Measurements from ENCODE around the gene MDM4.
"Not testable (repeated sequence)": the region's sequence is repeated elsewhere in the genome, so short reads cannot be mapped to it uniquely, and the experiment has no call there.

The MDM4 gene

DNA sequence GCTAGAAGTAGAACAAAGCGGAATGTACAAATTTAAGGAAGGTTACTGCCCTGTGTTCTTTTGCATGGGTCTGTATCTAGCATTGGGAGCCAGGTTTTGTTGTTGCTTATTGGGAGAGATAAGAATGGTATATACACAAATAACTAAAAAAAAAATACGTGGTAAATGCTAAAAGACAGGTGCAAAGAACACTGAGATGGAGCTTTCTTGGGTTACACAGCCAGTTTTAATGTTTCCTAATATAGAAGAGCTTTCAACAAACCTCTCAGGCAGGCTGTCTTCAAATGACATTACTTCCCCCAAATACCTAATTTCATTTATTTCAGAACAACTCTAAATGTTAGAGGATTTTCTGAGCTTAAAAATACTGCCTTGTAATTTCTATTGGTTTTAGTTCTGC, 1.4 kb upstream of the MDM4 start:
- in situ Hi-C loops (cut with MboI; ENCODE audit: low pct_unique_long_range_greater_than_20kb, low sequenced_read_pairs, unreplicated experiment) = no loop called here
- DNase-seq (ENCODE audit: low spot score) = no peak
- TF ChIP-seq, protein P1, sequence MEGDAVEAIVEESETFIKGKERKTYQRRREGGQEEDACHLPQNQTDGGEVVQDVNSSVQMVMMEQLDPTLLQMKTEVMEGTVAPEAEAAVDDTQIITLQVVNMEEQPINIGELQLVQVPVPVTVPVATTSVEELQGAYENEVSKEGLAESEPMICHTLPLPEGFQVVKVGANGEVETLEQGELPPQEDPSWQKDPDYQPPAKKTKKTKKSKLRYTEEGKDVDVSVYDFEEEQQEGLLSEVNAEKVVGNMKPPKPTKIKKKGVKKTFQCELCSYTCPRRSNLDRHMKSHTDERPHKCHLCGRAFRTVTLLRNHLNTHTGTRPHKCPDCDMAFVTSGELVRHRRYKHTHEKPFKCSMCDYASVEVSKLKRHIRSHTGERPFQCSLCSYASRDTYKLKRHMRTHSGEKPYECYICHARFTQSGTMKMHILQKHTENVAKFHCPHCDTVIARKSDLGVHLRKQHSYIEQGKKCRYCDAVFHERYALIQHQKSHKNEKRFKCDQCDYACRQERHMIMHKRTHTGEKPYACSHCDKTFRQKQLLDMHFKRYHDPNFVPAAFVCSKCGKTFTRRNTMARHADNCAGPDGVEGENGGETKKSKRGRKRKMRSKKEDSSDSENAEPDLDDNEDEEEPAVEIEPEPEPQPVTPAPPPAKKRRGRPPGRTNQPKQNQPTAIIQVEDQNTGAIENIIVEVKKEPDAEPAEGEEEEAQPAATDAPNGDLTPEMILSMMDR (IDR thresholded peaks at IDR 0.05; ENCODE audit: extremely low read depth, insufficient read depth, missing control alignments) = no peak

DNA sequence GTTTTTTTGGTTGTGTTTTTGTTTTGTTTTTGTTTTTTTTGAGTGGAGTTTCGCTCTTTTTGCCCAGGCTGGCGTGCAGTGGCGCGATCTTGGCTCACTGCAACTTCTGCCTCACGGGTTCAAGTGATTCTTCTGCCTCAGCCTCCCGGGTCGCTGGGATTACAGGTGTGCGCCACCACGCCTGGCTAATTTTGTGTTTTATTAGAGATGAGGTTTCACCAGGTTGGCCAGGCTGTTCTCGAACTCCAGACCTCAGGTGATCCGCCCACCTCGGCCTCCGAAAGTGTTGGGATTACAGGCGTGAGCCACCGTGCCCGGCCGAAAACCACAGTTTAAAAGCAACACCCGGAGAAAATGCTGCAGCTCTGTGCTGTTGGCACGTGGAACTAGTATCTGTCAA, 1.2 kb downstream of the MDM4 start:
- in situ Hi-C loops (cut with MboI; ENCODE audit: low pct_unique_long_range_greater_than_20kb, low sequenced_read_pairs, unreplicated experiment); DNase-seq (ENCODE audit: low spot score): not testable (repeated sequence)

DNA sequence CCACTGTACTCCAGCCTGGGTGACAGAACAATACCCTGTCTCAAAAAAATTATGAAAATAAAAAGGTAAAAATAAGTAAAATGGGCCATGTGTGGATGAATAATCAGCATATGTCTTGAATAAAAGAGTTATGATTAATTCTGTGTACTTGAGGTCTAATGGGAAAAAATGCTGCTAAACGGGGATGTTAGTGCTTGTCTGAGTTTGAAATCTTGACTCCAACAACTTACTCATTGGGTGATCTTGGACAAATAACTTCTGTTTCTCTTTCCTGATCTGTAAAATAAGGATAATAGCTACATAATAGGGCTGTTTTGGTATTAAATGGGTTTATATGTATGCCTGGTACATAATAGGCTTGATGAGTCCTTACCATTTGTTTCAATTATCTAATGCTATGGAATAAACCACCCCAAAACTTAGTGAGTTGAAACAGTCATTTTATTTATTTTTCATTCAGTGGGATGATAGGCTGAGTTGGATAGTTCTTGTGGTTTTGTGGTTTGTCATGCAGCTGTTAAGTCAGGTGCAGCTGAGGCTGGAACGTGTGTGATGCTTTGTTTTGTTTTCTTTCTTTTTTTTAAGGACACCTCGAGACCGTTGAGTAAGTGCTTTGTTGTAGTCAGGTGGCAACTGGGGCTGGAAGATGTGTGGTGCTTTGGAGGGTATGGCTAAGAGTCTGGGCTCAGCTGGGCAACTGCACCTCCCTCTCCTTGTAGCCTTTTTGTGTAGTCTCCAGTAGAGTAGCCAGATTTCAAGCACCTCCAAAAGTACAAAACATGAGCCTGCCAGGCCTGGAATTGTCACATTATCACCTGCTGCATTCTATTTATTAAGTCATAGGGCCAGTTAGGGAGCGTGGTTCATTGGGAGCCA, 4.9 kb downstream of the MDM4 start:
- TF ChIP-seq, protein P1 (IDR thresholded peaks at IDR 0.05; ENCODE audit: extremely low read depth, insufficient read depth, missing control alignments) = no peak
- in situ Hi-C loops (cut with MboI; ENCODE audit: low pct_unique_long_range_greater_than_20kb, low sequenced_read_pairs, unreplicated experiment) = no loop called here
- peak; percentile 53 for DNase-seq (ENCODE audit: low spot score)

DNA sequence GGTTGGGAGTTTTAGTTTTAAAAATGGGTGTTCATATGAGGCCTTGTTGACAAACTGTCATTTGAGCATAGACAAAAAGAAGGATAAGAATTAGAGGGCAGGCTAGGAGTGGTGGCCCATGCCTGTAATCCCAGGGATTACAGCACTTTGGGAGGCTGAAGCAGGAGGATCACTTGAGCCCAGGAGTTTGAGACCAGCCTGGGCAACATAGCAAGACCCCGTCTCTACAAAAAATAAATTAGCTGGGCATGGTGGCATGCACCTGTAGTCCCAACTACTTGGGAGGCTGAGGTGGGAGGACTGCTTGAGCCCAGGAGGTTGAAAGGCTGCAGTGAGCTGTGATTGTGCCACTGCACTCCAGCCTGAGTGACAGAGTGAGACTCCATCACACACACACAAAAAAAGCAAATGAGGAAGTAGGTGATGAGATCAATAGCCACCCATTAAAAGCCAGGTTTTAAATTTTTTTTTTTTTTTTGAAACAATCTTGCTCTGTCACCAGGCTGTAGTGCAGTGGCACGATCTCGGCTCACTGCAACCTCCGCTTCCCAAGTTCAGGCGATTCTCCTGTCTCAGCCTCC, 5.8 kb downstream of the MDM4 start:
- in situ Hi-C loops (cut with MboI; ENCODE audit: low pct_unique_long_range_greater_than_20kb, low sequenced_read_pairs, unreplicated experiment) = not testable (repeated sequence)

DNA sequence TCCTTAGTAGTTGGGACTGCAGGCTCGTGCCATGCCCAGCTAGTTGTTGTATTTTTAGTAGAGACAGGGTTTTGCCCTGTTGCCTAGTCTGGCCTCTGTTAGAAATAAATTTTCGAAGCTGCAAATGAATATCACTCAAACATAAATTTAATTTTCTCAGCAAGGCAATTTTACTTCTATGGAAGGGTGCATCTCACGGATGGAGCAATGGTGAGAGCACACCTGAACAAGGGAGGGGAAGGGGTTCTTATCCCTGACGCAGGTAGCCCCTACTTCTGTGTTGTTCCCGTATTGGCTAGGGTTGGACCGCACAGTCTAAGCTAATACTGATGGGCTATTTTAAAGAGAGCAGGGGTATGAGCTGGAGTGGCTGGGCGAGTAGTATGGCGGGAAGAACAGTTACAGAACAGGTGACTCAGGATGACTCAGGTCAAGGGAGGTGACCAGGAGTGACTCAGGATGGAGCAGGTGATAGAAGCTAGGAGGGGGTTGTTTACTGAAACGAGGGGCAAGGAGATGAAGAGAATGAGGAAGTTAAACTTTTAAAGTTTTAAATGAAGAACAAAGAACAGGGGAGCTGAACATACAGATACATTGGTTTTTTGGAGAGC, 7.5 kb downstream of the MDM4 start:
- in situ Hi-C loops (cut with MboI; ENCODE audit: low pct_unique_long_range_greater_than_20kb, low sequenced_read_pairs, unreplicated experiment) = no loop called here
- TF ChIP-seq, protein P1 (IDR thresholded peaks at IDR 0.05; ENCODE audit: extremely low read depth, insufficient read depth, missing control alignments) = no peak
- no peak for DNase-seq (ENCODE audit: low spot score)

More for the DNA sequence above, 5.8 kb downstream of the MDM4 start:
- not testable (repeated sequence) for DNase-seq (ENCODE audit: low spot score)

DNA sequence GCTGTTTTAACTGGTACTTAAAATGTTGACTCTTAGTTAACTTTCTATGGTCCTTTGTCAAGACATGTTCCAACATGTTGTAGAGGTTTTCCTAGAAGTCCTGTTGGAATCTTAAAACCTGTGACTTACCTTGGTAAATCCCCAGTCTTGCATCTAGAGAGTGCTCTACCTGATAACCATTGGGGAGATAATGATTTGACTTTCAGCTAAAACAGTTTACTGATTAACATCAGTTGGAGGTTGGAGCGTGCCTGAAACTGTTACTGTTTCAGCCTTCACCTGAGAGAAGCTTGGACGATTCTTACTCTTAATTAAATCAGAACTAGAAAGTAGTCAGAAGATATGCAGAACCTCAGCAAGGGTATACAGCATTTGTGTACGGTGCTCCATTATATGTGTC, 8.8 kb downstream of the MDM4 start:
- TF ChIP-seq, protein P1 (IDR thresholded peaks at IDR 0.05; ENCODE audit: extremely low read depth, insufficient read depth, missing control alignments) = no peak
- no peak for DNase-seq (ENCODE audit: low spot score)
- in situ Hi-C loops (cut with MboI; ENCODE audit: low pct_unique_long_range_greater_than_20kb, low sequenced_read_pairs, unreplicated experiment) = no loop called here

DNA sequence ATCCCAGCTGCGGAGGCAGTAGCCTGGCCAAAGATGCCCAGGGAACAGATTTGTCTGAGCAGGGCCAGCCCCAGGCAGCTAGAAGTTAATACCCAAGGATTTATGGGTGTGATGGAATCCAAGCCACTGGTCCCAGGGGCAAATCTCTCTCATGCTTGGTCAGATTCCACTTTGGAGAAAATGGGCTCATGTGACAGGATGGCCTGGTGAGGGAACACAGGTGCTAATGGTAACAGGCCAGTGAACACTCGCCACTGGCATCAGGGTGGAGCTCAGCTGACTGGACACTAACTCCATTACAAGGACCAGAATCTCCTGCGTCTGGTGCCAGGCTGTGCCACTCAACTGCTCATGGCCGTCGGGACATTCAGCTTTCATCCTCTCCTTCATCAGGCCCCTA, 12.0 kb downstream of the MDM4 start:
- no peak for DNase-seq (ENCODE audit: low spot score)
- in situ Hi-C loops (cut with MboI; ENCODE audit: low pct_unique_long_range_greater_than_20kb, low sequenced_read_pairs, unreplicated experiment) = no loop called here
- TF ChIP-seq, protein P1 (IDR thresholded peaks at IDR 0.05; ENCODE audit: extremely low read depth, insufficient read depth, missing control alignments) = no peak

Measured in GM13977 (cell line).